SK-N-SH (cell line): ENCODE data around the gene KIAA1549. TPM values are rescaled to one million over a fixed set of nuclear protein-coding genes. Genes with fewer than 3 reads are reported as not detected.

Experiments used
- CTCF ChIA-PET: fragments of 300-600, 350-600 bp; formaldehyde crosslinking; extraction: SDS; loops from one replicate; lab custom pipeline; 2021; lab: Yijun Ruan, JAX
- POLR2A ChIA-PET: fragments of 350-600 bp; sonication (Branson Sonifier 250); formaldehyde crosslinking; extraction: SDS; loops from one replicate; lab custom pipeline; 2020; ENCODE audit warnings: antibody characterized with exemption, inconsistent platforms; lab: Yijun Ruan, JAX
- DNase-seq: peaks from one replicate; pipeline ENCODE4 v3.0.0; 2012
- H2AFZ ChIP-seq: fragments of 200-600 bp; sonication (generic); 2 replicates; pipeline ENCODE4 v1.8.1; 2016; ENCODE audit warnings: antibody characterized with exemption, mild to moderate bottlenecking, low read depth
- H3F3A ChIP-seq: fragments of 200-600 bp; sonication (generic); replicated peaks from 2 replicates; pipeline ENCODE3; 2016; ENCODE audit warnings: antibody characterized with exemption, mild to moderate bottlenecking; ENCODE audit not compliant: insufficient read depth
- H3K27ac ChIP-seq, 2 experiments: fragments of 200-500 bp in 1 of 2; fragments of 200-600 bp in 1 of 2; sonication (Bioruptor generic) in 1 of 2; sonication (generic), shearing (Covaris generic) in 1 of 2; 2 replicates each; pipeline versions ENCODE4 v1.5.1 to v1.6.1; 2014 to 2016; ENCODE audit warnings: low read depth in 2 of 2, inconsistent platforms in 1 of 2, low read length in 1 of 2, mild to moderate bottlenecking in 1 of 2, mixed read lengths in 1 of 2
- H3K27me3 ChIP-seq: fragments of 200-600 bp; sonication (generic), shearing (Covaris generic); 2 replicates; pipeline ENCODE4 v1.6.1; 2016; ENCODE audit warnings: mixed run types; ENCODE audit not compliant: insufficient read depth
- H3K36me3 ChIP-seq, 2 experiments: fragments of 200-500 bp in 1 of 2; fragments of 200-600 bp in 1 of 2; sonication (Bioruptor generic) in 1 of 2; sonication (generic) in 1 of 2; replicated peaks in 1 of 2; 2 replicates each; pipeline versions ENCODE3 to v1.5.1; 2014 to 2016; ENCODE audit warnings: low read length in 1 of 2, mild to moderate bottlenecking in 1 of 2; ENCODE audit not compliant: insufficient read depth in 2 of 2, control insufficient read depth in 1 of 2
- H3K4me1 ChIP-seq, 2 experiments: fragments of 200-500 bp in 1 of 2; fragments of 200-600 bp in 1 of 2; sonication (Bioruptor generic) in 1 of 2; sonication (generic), shearing (Covaris generic) in 1 of 2; 2 replicates each; pipeline versions ENCODE4 v1.5.1 to v1.6.1; 2014 to 2016; ENCODE audit warnings: low read depth in 1 of 2, low read length in 1 of 2, mixed run types in 1 of 2; ENCODE audit not compliant: insufficient read depth in 2 of 2, control insufficient read depth in 1 of 2
- H3K4me2 ChIP-seq: fragments of 200-600 bp; sonication (generic), shearing (Covaris generic); 2 replicates; pipeline ENCODE4 v1.6.1; 2017; ENCODE audit warnings: mixed run types
- H3K4me3 ChIP-seq, 2 experiments: fragments of 200-500 bp in 1 of 2; fragments of 200-600 bp in 1 of 2; sonication (Bioruptor generic) in 1 of 2; sonication (generic), shearing (Covaris generic) in 1 of 2; 2 replicates each; pipeline versions ENCODE4 v1.5.1 to v1.8.1; 2014 to 2016; ENCODE audit warnings: low read depth in 2 of 2, inconsistent platforms in 1 of 2, low read length in 1 of 2, mild to moderate bottlenecking in 1 of 2, mixed read lengths in 1 of 2, moderate library complexity in 1 of 2
- H3K79me2 ChIP-seq: fragments of 200-600 bp; sonication (generic); 2 replicates; pipeline ENCODE4 v1.8.1; 2017; ENCODE audit warnings: mild to moderate bottlenecking; ENCODE audit not compliant: insufficient read depth
- H3K9ac ChIP-seq: fragments of 200-600 bp; sonication (generic); 2 replicates; pipeline ENCODE4 v1.6.1; 2017; ENCODE audit warnings: mixed run types
- H3K9me2 ChIP-seq: fragments of 200-600 bp; sonication (generic); 2 replicates; pipeline ENCODE4 v1.6.1; 2017; ENCODE audit warnings: mixed run types
- H3K9me3 ChIP-seq: fragments of 200-600 bp; sonication (generic); 2 replicates; pipeline ENCODE4 v1.6.1; 2017; ENCODE audit warnings: mixed run types, mild to moderate bottlenecking, moderate library complexity
- H4K20me1 ChIP-seq: fragments of 200-600 bp; sonication (generic); 2 replicates; pipeline ENCODE4 v1.6.1; 2017; ENCODE audit warnings: mild to moderate bottlenecking, mixed run types; ENCODE audit not compliant: insufficient read depth
- CHD2 ChIP-seq: fragments of 150-350 bp; IDR thresholded peaks from 2 replicates; pipeline ENCODE4 v1.6.1; 2018; ENCODE audit warnings: low read length; ENCODE audit not compliant: partially characterized antibody
- CTCF ChIP-seq: fragments of 200-600 bp; sonication (generic); IDR thresholded peaks from 2 replicates; pipeline ENCODE4 v1.6.1; 2017; ENCODE audit warnings: antibody characterized with exemption, mild to moderate bottlenecking, moderate library complexity
- EP300 ChIP-seq, 2 experiments: IDR thresholded peaks; 2 replicates each; pipeline versions ENCODE4 v1.4.0 to v1.6.1; 2012; ENCODE audit warnings: borderline replicate concordance in 1 of 2, low read depth in 1 of 2, low read length in 1 of 2
- EZH2phosphoT487 ChIP-seq: fragments of 200-600 bp; sonication (generic); IDR thresholded peaks from 2 replicates; pipeline ENCODE4 v1.6.1; 2017; ENCODE audit warnings: low read depth, mixed run types, mild to moderate bottlenecking, antibody characterized with exemption, moderate library complexity, borderline replicate concordance
- FOXJ3 ChIP-seq: sonication (generic); formaldehyde crosslinking; IDR thresholded peaks from 2 replicates; pipeline ENCODE4 v1.5.1; 2020; ENCODE audit warnings: mild to moderate bottlenecking, missing genetic modification reagents
- FOXM1 ChIP-seq: IDR thresholded peaks from 2 replicates; pipeline ENCODE4 v1.4.0; 2012; ENCODE audit warnings: low read depth, mild to moderate bottlenecking
- GATA2 ChIP-seq: sonication (generic); formaldehyde crosslinking; IDR thresholded peaks from 2 replicates; pipeline ENCODE4 v1.5.0; 2020; ENCODE audit warnings: mild to moderate bottlenecking, missing genetic modification reagents
- IRF3 ChIP-seq: fragments of 150-350 bp; IDR thresholded peaks from 2 replicates; pipeline ENCODE4 v1.6.1; 2016; ENCODE audit warnings: mild to moderate bottlenecking, low read depth, low read length
- JUND ChIP-seq: IDR thresholded peaks from 2 replicates; pipeline ENCODE4 v1.4.0; 2012
- NFIC ChIP-seq: IDR thresholded peaks from 2 replicates; pipeline ENCODE4 v1.4.0; 2012; ENCODE audit warnings: borderline replicate concordance
- NRF1 ChIP-seq: IDR thresholded peaks from 2 replicates; pipeline ENCODE4 v1.6.1; 2012; ENCODE audit warnings: low read depth, mild to moderate bottlenecking, low read length
- POLR2AphosphoS5 ChIP-seq: IDR thresholded peaks from 2 replicates; pipeline ENCODE4 v1.6.1; 2012; ENCODE audit warnings: low read depth, low read length
- RAD21 ChIP-seq: IDR thresholded peaks from 2 replicates; pipeline ENCODE4 v1.6.1; 2012; ENCODE audit warnings: mild to moderate bottlenecking, low read length
- RFX5 ChIP-seq: IDR thresholded peaks from 2 replicates; pipeline ENCODE4 v1.6.1; 2012; ENCODE audit warnings: mild to moderate bottlenecking, improper control_type of control experiment, low read length
- SMC3 ChIP-seq: IDR thresholded peaks from 2 replicates; pipeline ENCODE4 v1.6.1; 2012; ENCODE audit warnings: low read depth, low read length, improper control_type of control experiment
- YY1 ChIP-seq: IDR thresholded peaks from 2 replicates; pipeline ENCODE4 v1.4.0; 2012; ENCODE audit warnings: low read depth, mild to moderate bottlenecking
- WGBS: methylation state at CpG from one replicate; pipeline ENCODE4 v1.1.6; 2017; ENCODE audit warnings: low lambda C conversion rate; 5-methylcytosine and 5-hydroxymethylcytosine counted together
- polyA plus RNA-seq, 3 experiments: library from polyadenylated mRNA; depleted of rRNA; stranded (reverse); fragments of >200 nt; gene quantifications; 2 replicates each; pipeline ENCODE4 v1.2.3, GENCODE V29; 2012
- TF ChIP-seq, protein P1 (sequence below): IDR thresholded peaks from 2 replicates; pipeline ENCODE4 v1.4.0; 2012; ENCODE audit warnings: low read depth, borderline replicate concordance
- TF ChIP-seq, protein P2 (sequence below): IDR thresholded peaks from 2 replicates; pipeline ENCODE4 v1.4.0; 2012; ENCODE audit warnings: low read depth
- TF ChIP-seq, protein P3 (sequence below): IDR thresholded peaks from 2 replicates; pipeline ENCODE4; 2012

KIAA1549 gene
- polyA plus RNA-seq, 1 of the 3 experiments (the other 2 are of a cell fraction) = 3.6 TPM

- 66% methylated on average over 14 of the region's 14 CpGs for WGBS
- peaks cover 0 to 7% of the 10 kb centered on the region in 2 experiments for H3K36me3 ChIP-seq
- peak overlapping the region; percentile 92 for H2AFZ ChIP-seq
- peak overlapping the region; percentile 59 to 67 for H3K4me3 ChIP-seq
- peak overlapping the region; percentile 59; the same call in 1 of the 2 replicates for H3K9ac ChIP-seq
- H3K4me2 ChIP-seq = peak overlapping the region; percentile 93
- H3K27ac ChIP-seq = no peak overlapping the region; a peak in 2 of 4 replicates
- H3F3A ChIP-seq = peaks cover 9% of the 10 kb centered on the region
- H3K9me3 ChIP-seq = 0 out of 2 replicates have a peak, but pooled peaks cover 6% of the 10 kb centered on the region
- POLR2A ChIA-PET = interaction anchor here (1.1 to 1.9 kb wide), 3 partner anchors 8 to 47 kb away, joined by 3 to 7 read pairs (median 5); no protein-coding TSS in a partner anchor
- H4K20me1 ChIP-seq = peaks cover 11% of the 10 kb centered on the region; the same call in 1 of the 2 replicates
- peaks cover 0 to 34% of the 10 kb centered on the region in 2 experiments; a peak in 2 of 4 replicates for H3K4me1 ChIP-seq
- CTCF ChIA-PET = interaction anchor here (0.7 to 5.6 kb wide), 15 partner anchors 8 to 226 kb away, joined by 3 to 65 read pairs (median 3); no protein-coding TSS in a partner anchor
- no peak for TF ChIP-seq FOXJ3
- TF ChIP-seq IRF3 = no peak
- TF ChIP-seq, protein P1, sequence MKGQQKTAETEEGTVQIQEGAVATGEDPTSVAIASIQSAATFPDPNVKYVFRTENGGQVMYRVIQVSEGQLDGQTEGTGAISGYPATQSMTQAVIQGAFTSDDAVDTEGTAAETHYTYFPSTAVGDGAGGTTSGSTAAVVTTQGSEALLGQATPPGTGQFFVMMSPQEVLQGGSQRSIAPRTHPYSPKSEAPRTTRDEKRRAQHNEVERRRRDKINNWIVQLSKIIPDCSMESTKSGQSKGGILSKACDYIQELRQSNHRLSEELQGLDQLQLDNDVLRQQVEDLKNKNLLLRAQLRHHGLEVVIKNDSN = no peak
- no peak for TF ChIP-seq YY1
- TF ChIP-seq SMC3 = no peak
- TF ChIP-seq, protein P2, sequence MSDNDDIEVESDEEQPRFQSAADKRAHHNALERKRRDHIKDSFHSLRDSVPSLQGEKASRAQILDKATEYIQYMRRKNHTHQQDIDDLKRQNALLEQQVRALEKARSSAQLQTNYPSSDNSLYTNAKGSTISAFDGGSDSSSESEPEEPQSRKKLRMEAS = no peak
- TF ChIP-seq CTCF = no peak
- TF ChIP-seq, protein P3, sequence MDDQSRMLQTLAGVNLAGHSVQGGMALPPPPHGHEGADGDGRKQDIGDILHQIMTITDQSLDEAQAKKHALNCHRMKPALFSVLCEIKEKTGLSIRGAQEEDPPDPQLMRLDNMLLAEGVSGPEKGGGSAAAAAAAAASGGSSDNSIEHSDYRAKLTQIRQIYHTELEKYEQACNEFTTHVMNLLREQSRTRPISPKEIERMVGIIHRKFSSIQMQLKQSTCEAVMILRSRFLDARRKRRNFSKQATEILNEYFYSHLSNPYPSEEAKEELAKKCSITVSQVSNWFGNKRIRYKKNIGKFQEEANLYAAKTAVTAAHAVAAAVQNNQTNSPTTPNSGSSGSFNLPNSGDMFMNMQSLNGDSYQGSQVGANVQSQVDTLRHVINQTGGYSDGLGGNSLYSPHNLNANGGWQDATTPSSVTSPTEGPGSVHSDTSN = no peak
- no peak for TF ChIP-seq NRF1
- TF ChIP-seq RFX5 = no peak
- no peak for TF ChIP-seq EZH2phosphoT487
- TF ChIP-seq JUND = no peak
- TF ChIP-seq GATA2 = no peak
- no peak for TF ChIP-seq FOXM1
- no peak for TF ChIP-seq EP300 (IDR thresholded peaks at IDR 0.05; ENCODE audit: borderline replicate concordance in 1 of 2, low read depth in 1 of 2, low read length in 1 of 2)
- TF ChIP-seq NFIC = no peak
- no peak for TF ChIP-seq CHD2
- TF ChIP-seq RAD21 = no peak
- no peak for TF ChIP-seq POLR2AphosphoS5
- TF ChIP-seq, all 33 proteins: peak for 0
- H3K27me3 ChIP-seq = no peaks in the 10 kb centered on the region
- peaks cover 33% of the 10 kb centered on the region for H3K79me2 ChIP-seq
- no peaks in the 10 kb centered on the region for H3K9me2 ChIP-seq
- DNase-seq = no peak
Observed at GRCh38 chr7:138982204-138982623, 1.0 kb upstream of the KIAA1549 start.
